ENCODE data around the gene FBN2.
A peak's percentile ranks its signal among the peaks of the same experiment; 100 is the strongest.

FBN2 gene

DNA sequence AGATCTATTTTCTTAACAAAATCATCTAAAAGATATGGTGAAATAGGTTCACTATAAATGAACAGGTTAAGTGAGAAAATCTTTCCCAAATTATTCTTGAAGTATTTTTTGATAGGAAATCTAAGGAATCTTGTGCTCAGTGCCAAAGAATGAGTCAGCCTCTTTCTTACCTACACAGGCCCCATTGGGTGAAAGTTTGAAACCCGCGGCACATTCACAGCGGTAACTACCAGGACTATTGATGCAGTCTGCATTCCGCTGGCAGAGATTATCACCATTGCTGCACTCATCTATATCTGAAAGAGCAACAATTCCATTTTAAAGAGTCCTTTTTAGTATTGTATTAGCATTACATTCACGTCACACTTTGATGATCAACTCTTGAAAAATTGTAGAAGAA, 232.7 kb downstream of the FBN2 start:
- no peak for DNase-seq (ENCODE audit: low spot score)

DNA sequence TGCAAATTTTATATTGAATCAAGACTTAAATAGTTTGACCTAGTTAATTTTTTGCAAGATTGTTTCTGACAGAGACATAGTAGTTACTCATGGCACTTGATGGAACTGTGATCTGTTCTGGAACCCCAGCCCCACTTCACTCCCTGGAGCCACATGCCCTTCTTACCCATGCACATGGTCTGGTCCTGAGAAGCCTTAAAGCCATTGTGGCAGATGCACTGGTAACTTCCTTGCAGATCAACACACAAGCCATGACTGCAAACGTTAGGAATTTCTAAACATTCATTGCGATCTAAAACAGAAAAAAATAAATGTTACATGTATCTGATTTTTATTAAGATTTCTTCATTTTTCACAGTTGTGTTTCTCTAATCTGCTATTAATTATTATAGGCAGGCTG, 233.3 kb downstream of the FBN2 start:
- DNase-seq (ENCODE audit: low spot score): no peak

DNA sequence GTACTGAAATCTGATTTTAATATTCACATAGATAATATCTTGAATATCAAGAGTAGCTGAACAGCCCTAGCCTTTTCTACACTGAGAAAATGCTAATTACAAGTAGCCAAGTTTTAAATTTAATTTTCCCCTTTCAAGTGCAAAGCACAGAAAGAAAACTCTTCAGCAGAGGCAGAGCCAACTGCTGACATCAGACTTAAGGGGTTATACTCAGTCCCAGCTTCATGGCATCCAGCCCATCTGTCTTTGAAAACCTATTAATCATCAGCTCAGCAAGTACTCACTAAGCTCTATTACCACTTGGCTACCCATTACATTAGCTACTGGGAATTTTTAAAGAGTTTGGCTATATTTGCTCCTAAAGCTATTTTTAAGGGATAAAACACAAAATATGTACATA, 234.0 kb downstream of the FBN2 start:
- DNase-seq (ENCODE audit: low spot score): no peak

DNA sequence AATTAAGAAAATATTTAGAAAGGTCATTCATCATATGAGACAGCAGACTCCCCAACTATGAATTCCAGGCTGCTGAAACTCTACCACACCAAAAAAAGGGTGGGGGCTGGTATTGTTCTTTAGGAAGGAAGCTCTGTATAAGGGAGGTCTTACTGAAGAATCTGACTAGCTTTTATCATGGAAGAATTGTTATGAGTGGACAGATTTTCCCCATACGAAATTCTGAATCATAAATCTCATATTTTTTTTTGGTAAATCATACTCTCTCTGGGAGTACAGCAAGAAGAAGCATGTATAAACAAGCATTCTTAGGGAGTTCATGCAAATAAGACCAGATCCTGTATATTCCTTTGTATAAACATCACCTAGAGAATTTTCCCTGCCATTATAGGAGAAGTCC, 234.5 kb downstream of the FBN2 start:
- no peak for DNase-seq (ENCODE audit: low spot score)

GRCh38 chr5:128300181-128300580, 237.9 kb downstream of the FBN2 start:
- no peak for DNase-seq (ENCODE audit: low spot score)

DNA sequence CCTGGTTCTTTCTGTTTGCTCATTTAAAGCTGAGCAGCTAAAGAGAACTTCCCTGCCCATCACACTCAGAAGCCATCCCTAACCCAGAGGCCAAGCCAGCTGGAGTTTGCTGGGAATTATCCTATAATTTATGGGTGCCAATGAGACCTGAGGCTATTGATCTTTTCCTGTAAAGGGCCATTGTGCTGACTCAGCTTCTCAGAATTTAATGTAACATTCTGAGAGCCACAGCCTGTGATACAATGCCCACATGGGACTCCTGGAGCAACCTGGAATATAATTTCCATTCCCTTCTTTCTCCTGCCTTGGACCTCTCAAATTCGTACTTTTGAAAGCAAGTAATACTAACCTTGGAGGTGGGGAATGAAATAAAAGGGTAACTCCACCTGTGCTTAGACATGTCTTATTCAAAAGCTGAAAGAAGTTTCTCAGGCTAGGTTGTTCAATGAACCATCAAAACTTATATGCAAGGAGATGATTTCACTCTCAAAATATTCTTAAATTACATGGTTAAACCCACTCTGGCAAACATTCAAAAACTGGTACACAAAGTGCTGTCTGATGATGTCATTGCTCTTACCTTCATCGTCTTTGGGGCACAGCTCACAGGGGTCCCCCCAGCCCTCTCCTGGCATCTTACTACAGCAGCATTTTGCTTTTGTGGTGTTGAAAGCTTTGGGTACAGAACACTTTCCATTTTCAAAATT, 247.7 kb downstream of the FBN2 start:
- DNase-seq (ENCODE audit: low spot score): no peak

DNA sequence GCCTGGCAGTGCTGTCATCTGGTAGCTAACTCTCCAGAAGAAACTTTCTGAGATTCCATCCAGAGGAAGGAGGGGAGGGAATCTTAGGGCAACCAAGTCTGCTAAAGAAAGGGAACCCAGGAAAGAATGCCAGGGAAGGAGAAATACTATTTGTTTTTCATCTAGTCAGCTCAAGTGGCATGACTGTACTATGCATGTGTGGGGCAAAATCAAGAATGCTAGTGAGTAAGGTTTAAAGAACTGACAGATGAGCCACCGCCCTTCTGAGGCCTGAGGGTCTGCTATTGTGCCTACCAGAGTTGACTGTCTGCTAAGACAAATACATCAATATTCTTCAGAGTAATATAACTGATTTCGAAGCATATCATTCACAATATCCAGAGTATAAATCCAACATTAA, 250.3 kb downstream of the FBN2 start:
- no peak for DNase-seq (ENCODE audit: low spot score)

GRCh38 chr5:128284236-128284635, 253.8 kb downstream of the FBN2 start:
- no peak for DNase-seq (ENCODE audit: low spot score)

- no peak for DNase-seq (ENCODE audit: low spot score)
Measured at GRCh38 chr5:128279345-128279744, 258.7 kb downstream of the FBN2 start.

- DNase-seq (ENCODE audit: low spot score): no peak
Measured at GRCh38 chr5:128276537-128277216, 261.4 kb downstream of the FBN2 start.

GRCh38 chr5:128274441-128274840, 263.6 kb downstream of the FBN2 start:
- DNase-seq (ENCODE audit: low spot score): no peak

DNA sequence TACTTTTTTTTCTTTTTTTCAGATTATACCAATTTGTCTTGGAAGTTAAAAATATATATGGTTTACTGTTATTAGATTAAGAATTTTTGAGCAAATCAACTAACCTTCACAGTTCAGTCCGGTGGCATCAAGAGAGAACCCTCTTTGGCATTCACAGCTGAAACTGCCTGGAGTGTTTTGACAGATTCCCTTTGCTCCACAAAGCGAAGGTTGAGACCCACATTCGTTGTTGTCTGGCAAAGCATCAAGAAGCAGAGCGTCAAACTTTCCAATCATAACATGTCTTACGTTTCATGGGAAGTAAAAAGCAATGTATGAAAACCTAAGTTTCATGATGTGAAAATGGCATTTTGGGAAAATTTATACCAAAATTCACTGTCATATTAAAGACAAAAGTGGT, 264.3 kb downstream of the FBN2 start:
- DNase-seq (ENCODE audit: low spot score): no peak

DNA sequence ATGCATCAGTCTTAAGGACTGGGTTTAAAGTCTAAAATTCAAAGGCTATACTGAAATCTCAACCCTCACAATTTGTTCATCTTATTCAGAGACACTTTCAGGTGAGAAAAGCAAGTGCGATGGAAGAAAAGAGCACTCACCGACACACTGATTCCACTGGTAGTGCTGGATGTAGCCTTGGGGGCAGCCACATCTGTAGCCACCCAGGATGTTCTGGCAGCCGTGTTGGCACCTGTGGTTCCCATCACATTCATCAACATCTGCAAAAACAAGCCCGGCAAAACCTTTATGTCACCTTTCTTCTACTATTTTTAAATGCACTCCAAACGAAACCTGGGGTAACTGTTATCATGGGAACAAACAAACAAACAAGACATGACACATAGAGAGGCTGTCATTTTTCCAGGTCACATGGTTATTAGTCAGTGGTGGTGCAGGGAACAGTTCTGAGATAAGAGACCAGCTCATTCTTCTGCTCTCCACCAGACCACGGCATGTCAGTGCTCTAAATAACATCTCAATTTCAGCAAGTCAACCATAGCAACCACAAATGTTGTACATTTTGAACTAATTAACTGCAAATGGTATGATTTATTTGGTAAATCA, 266.1 kb downstream of the FBN2 start:
- DNase-seq (ENCODE audit: low spot score): peak; percentile 3

DNA sequence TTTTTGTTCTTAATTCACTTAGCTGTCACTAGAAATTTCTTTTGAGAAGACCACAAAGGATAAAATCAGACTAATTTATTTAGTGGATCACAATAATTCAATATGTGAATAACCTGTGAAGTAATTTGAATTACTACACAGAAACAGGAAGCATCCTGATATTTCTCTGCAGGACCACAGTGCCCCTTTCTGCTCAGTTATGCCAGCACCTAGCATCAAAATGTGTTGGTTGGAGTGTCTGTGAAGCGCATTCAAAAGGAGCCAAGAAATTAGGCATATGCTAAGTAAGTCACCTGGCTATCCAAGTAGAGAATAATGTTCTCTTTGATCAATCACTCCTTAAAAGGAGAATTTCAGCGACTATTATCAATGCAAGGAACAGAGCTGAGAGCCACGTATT, 267.0 kb downstream of the FBN2 start:
- no peak for DNase-seq (ENCODE audit: low spot score)

GRCh38 chr5:128264564-128265360, 273.3 kb downstream of the FBN2 start:
- DNase-seq (ENCODE audit: low spot score): no peak

DNA sequence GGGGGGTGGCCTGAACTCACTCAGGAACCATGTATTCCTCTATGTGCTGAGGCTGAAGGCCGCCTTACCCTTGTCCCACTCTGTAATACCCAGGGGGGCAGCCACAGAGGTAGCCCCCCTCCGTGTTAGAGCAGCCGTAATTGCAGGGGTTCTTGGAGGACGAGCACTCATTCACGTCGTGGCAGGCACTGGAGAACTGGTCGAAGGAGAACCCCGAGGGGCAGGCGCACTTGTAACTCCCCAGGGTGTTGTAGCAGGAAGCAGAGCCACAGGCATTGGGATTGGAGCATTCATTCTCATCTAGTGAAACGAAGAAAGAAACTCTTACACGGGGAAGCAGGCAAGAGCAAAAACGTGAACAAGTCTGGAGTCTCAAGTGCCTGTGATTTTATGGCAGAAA, 274.7 kb downstream of the FBN2 start:
- DNase-seq (ENCODE audit: low spot score): no peak

GRCh38 chr5:128262911-128263310, 275.1 kb downstream of the FBN2 start:
- no peak for DNase-seq (ENCODE audit: low spot score)

DNA sequence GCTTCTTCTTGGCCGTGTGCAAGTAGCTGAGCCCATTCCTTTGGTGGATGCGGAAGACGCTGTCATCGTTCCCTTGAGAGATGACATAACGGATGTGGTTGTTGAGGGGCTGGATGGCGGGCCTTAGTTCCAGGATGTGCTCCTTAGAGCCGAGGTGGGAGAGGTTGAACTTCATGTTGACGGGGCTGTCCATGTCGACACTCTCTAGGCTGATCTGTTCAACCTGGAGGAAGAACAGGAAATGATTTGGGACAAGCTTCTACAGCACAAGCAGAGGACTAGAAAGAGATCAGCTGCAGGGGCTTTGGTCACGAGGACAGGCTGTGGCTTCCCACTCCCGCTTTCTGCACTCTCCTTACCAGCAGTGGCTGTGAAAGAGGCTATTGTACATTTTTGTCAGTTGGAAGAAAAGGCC, 278.4 kb downstream of the FBN2 start:
- no peak for DNase-seq (ENCODE audit: low spot score)

GRCh38 chr5:128258372-128258771, 279.7 kb downstream of the FBN2 start:
- DNase-seq (ENCODE audit: low spot score): no peak

- DNase-seq (ENCODE audit: low spot score): no peak
Measured at GRCh38 chr5:128257076-128257475, 281.0 kb downstream of the FBN2 start.

GRCh38 chr5:128254789-128255188, 283.3 kb downstream of the FBN2 start:
- no peak for DNase-seq (ENCODE audit: low spot score)

DNA sequence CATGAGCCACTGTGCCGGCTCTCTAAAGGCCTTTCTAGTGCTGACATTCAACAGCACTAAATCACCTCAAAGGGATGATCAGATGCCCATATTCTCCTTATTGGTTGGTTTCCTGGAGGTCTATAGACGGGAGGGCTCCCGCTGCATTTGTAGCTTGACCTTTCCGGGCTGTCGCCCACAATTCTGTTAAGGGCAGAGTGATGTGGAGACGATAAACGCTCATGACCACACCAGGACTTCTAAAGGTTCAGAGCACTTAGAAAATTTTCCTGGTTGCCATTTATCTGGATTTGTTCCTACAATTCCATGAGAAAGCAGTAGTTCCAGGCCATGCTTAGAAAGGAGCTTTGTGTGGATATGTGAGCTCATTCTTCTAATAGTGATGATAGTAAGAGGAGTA, 284.2 kb downstream of the FBN2 start:
- no peak for DNase-seq (ENCODE audit: low spot score)

- no peak for DNase-seq (ENCODE audit: low spot score)
Measured at GRCh38 chr5:128253161-128253560, 284.9 kb downstream of the FBN2 start.
